Body of pancreas (tissue), 4 donors: ENCODE results near the gene LURAP1L. TPM values are rescaled to one million over a fixed set of nuclear protein-coding genes. Genes with fewer than 3 reads are reported as not detected.
A peak's percentile ranks its signal among the peaks of the same experiment; 100 is the strongest.

Experiments
- ATAC-seq: fragments of 150-250 bp; one replicate; pipeline ENCODE4 v1.9.1; 2016
- DNase-seq, 4 donors: peaks; one replicate each; pipeline ENCODE4 v3.0.0-alpha.2; 2019
- H3K27ac ChIP-seq, 4 donors: fragments of 200-600 bp; sonication (generic); 1 replicate in 3 of 4; 2 replicates in 1 of 4; pipeline versions ENCODE4 v1.5.1 to v1.6.1; 2016 to 2019; ENCODE audit warnings: mild to moderate bottlenecking in 1 of 4, mixed read lengths in 1 of 4, moderate library complexity in 1 of 4
- H3K27me3 ChIP-seq, 2 donors: fragments of 200-600 bp; sonication (generic); one replicate each; pipeline ENCODE4 v1.6.0; 2016; ENCODE audit warnings: mild to moderate bottlenecking in 1 of 2
- H3K36me3 ChIP-seq, 2 donors: fragments of 200-600 bp; sonication (generic); replicated peaks in 1 of 2; 2 replicates each; pipeline ENCODE4 v1.5.1; 2016; ENCODE audit warnings: low read depth in 2 of 2; ENCODE audit not compliant: insufficient read depth in 1 of 2
- H3K4me1 ChIP-seq: fragments of 200-600 bp; sonication (generic); one replicate; pipeline ENCODE4 v1.6.0; 2016
- H3K4me3 ChIP-seq, 2 donors: fragments of 200-600 bp; sonication (generic); 1 replicate in 1 of 2; 2 replicates in 1 of 2; pipeline ENCODE4 v1.5.1; 2016 to 2019
- H3K9me3 ChIP-seq, 3 donors: fragments of 200-600 bp; sonication (generic); 1 replicate in 2 of 3; 2 replicates in 1 of 3; pipeline ENCODE4 v1.5.1; 2016
- POLR2A ChIP-seq, 3 donors: fragments of 450-650 bp; IDR thresholded peaks; one replicate each; pipeline ENCODE4 v1.6.1; 2016; ENCODE audit warnings: antibody characterized with exemption in 3 of 3, mild to moderate bottlenecking in 2 of 3
- WGBS, 2 donors: methylation state at CpG; one replicate each; pipeline ENCODE4 v1.1.5; 2017; 5-methylcytosine and 5-hydroxymethylcytosine counted together
- intact Hi-C: fragments of 100-400 bp; cut with DNase I; formaldehyde crosslinking; loops from one replicate; pipeline ENCODE4 v1.15.1; 2023
- total RNA-seq, 2 donors: library from RNA; depleted of rRNA; stranded (reverse); fragments of >200 nt; gene quantifications; one replicate each; pipeline ENCODE4 v1.1.0, GENCODE V29; 2016
- TF ChIP-seq, protein P1 (sequence below), 7 experiments: fragments of 450-650 bp in 4 of 7; fragments of 200-600 bp in 3 of 7; sonication (generic) in 3 of 7; IDR thresholded peaks; one replicate each; pipeline ENCODE4 v1.5.1; 2016 to 2019; ENCODE audit warnings: antibody characterized with exemption in 7 of 7

LURAP1L gene
- total RNA-seq, 2 donors from 2014 or later: 12.2 to 20.2 TPM

DNA sequence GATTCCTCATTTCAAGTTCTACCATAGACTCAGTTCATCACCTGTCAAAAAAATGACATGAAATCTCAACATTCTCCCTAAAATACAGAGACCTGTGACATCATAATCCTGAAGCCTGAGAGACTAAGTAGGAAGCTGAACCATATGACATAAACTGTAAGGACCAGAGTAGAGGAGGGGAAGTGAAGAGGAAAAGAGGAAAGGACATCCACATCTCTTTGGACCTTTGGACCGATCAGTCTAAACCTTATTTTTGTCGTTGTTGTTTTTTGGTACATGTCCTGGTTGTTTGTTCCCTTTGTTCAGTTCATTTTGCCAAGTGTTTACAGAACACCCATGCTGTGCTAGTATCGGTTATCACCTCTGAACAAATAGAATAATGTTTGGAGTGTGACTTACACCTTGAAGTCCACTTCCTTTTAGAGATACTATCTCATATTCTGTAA, 41.9 kb downstream of the LURAP1L start:
- ATAC-seq (no peak), DNase-seq (no peak)
- 29 to 33% methylated on average over 3 of the region's 3 CpGs for WGBS, 2 donors
- Histone ChIP-seq H3K9me3 (no peaks in the 10 kb centered on the region), H3K4me3 (no peak overlapping the region), H3K36me3 (no peaks in the 10 kb centered on the region), H3K27ac (peak overlapping the region; percentile 66 to 89 (median 80)), H3K27me3 (no peaks in the 10 kb centered on the region), H3K4me1 (peaks cover 55% of the 10 kb centered on the region)
- TF ChIP-seq POLR2A (IDR thresholded peaks at IDR 0.05): no peak
- TF ChIP-seq, protein P1, sequence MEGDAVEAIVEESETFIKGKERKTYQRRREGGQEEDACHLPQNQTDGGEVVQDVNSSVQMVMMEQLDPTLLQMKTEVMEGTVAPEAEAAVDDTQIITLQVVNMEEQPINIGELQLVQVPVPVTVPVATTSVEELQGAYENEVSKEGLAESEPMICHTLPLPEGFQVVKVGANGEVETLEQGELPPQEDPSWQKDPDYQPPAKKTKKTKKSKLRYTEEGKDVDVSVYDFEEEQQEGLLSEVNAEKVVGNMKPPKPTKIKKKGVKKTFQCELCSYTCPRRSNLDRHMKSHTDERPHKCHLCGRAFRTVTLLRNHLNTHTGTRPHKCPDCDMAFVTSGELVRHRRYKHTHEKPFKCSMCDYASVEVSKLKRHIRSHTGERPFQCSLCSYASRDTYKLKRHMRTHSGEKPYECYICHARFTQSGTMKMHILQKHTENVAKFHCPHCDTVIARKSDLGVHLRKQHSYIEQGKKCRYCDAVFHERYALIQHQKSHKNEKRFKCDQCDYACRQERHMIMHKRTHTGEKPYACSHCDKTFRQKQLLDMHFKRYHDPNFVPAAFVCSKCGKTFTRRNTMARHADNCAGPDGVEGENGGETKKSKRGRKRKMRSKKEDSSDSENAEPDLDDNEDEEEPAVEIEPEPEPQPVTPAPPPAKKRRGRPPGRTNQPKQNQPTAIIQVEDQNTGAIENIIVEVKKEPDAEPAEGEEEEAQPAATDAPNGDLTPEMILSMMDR (IDR thresholded peaks at IDR 0.05): no peak
- intact Hi-C loops: no loop called here

DNA sequence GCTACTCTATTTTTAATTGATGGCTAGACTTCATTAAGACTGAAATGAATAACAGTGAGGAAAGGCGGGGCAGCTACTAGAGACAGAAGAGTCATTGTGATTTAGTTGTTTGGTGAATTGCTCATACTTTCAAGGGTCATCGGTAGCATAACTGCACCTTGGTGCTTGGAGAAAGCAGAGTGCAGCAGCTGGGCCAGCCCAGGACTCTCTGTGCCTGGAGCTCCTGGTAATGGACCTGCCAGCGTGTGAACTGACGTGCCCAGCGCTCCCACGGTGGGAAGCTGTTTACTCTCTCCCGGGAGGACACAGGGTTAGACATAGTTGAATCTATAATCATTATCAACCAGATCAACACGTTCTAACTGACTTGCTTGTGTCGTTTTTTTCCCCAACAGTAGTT, 42.9 kb downstream of the LURAP1L start:
- Histone ChIP-seq H3K36me3 (no peaks in the 10 kb centered on the region), H3K27me3 (no peaks in the 10 kb centered on the region), H3K9me3 (no peaks in the 10 kb centered on the region), H3K4me3 (no peak overlapping the region), H3K27ac (peak overlapping the region; percentile 66 to 89 (median 80)), H3K4me1 (peaks cover 55% of the 10 kb centered on the region)
- ATAC-seq: peak; percentile 65
- TF ChIP-seq, protein P1 (IDR thresholded peaks at IDR 0.05): no peak
- TF ChIP-seq POLR2A (IDR thresholded peaks at IDR 0.05): peak in 2 of 3 donors; percentile 43 to 51
- WGBS, 2 donors: 49 to 65% methylated on average over 9 of the region's 9 CpGs
- DNase-seq: peak; percentile 51 to 83 (median 80)
- intact Hi-C loops: no loop called here

DNA sequence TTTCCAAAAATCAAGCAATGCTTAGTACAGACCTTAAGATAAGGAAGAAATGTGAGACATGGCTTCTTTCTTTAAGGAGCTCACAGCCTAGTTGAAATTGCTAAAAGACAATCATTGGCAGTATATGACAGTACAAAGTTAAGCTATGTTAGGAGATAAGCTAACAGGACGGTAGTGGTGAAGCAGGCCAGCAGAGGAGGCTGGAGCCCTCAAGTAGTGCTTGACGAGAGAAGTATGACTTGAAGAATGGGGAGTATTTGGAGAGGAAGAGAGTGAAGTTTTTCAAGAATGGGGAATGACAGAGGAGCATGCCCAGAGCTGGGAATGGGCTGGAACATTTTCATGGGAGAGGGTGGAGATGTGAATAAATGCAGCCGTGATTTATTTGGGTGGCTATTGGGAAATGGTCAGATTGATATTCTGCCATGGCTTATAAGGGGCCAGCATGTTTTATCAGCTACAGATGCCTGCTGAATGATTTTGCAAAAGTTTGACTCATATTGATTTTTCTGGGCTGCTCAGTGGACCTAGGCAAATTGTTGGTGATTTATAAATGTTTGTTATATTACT, 43.7 kb downstream of the LURAP1L start:
- 45 to 51% methylated on average over 3 of the region's 3 CpGs for WGBS, 2 donors
- H3K4me1 ChIP-seq: peaks cover 52% of the 10 kb centered on the region
- no peak overlapping the region for H3K4me3 ChIP-seq
- peak overlapping the region; percentile 66 to 89 (median 80) for H3K27ac ChIP-seq
- no peaks in the 10 kb centered on the region for H3K27me3 ChIP-seq
- peak; percentile 13 for ATAC-seq
- no peaks in the 10 kb centered on the region for H3K9me3 ChIP-seq
- intact Hi-C loops: no loop called here
- no peak for TF ChIP-seq POLR2A (IDR thresholded peaks at IDR 0.05)
- TF ChIP-seq, protein P1 (IDR thresholded peaks at IDR 0.05): peak in 1 of 7 experiments; percentile 0
- DNase-seq: peak in 1 of 4 donors; percentile 11
- H3K36me3 ChIP-seq: no peaks in the 10 kb centered on the region

DNA sequence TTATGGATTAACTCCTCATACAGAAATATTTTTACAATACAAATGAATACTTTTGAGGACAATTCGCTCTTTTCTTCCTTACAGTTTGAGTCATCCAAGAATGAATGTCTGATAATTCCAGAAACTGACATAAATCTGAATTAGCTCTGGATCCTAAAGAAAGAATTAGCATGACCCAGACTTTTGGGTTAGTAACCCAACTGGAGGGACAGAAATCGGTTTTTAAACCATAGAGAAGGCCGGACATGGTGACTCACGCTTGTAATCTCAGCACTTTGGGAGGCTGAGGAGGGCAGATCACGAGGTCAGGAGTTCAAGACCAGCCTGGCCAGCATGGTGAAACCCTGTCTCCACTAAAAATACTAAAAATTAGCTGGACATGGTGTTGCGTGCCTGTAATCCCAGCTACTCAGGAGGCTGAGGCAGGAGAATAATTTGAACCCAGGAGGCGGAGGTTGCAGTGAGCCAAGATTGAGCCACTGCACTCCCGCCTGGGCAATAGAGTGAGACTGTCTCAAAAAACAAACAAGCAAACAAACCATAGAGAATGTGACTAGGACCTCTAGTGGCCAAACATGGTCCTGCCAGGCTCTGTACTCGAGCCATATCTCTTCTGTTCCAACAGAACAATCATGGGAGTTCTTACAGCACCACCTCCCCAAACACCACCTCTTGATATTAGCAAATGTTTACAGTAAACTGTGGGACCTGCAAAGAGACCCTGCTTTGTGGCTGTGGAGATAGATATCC, 44.8 kb downstream of the LURAP1L start:
- 81% methylated on average over 9 of the region's 9 CpGs for WGBS, 2 donors
- Histone ChIP-seq H3K4me1 (peaks cover 41% of the 10 kb centered on the region), H3K9me3 (no peaks in the 10 kb centered on the region), H3K27me3 (no peaks in the 10 kb centered on the region), H3K27ac (peak overlapping the region; percentile 36 to 89 (median 60)), H3K36me3 (no peaks in the 10 kb centered on the region), H3K4me3 (no peak overlapping the region)
- ATAC-seq (no peak), DNase-seq (peak in 3 of 4 donors; percentile 8 to 44 (median 38))
- TF ChIP-seq, protein P1 (IDR thresholded peaks at IDR 0.05): peak in 6 of 7 experiments; percentile 12 to 44 (median 20)
- TF ChIP-seq POLR2A (IDR thresholded peaks at IDR 0.05): no peak
- intact Hi-C loops: no loop called here
